Esophagus squamous epithelium (tissue), 5 donors: ENCODE results near the gene MOB3B. TPM values are rescaled to one million over a fixed set of nuclear protein-coding genes. Genes with fewer than 3 reads are reported as not detected.
A peak's percentile ranks its signal among the peaks of the same experiment; 100 is the strongest.

Source experiments
- DNase-seq: peaks from one replicate; lab custom pipeline; 2025; lab: John Stamatoyannopoulos, UW
- H3K27ac ChIP-seq, 4 donors: fragments of 200-600 bp; sonication (generic); one replicate each; pipeline ENCODE4 v1.5.1; 2016 to 2019; ENCODE audit warnings: mild to moderate bottlenecking in 1 of 4
- H3K27me3 ChIP-seq, 4 donors: fragments of 200-600 bp; sonication (generic); 1 replicate in 3 of 4; 2 replicates in 1 of 4; pipeline versions ENCODE4 v1.5.1 to v1.6.0; 2017 to 2021; ENCODE audit warnings: antibody characterized with exemption in 1 of 4
- H3K36me3 ChIP-seq, 3 donors: fragments of 200-600 bp; sonication (generic); one replicate each; pipeline ENCODE4 v1.5.1; 2016 to 2019
- H3K4me1 ChIP-seq, 3 donors: fragments of 200-600 bp; sonication (generic); one replicate each; pipeline ENCODE4 v1.5.1; 2017 to 2019
- H3K4me3 ChIP-seq, 4 donors: fragments of 200-600 bp; sonication (generic); 1 replicate in 3 of 4; 2 replicates in 1 of 4; pipeline ENCODE4 v1.5.1; 2016 to 2019; ENCODE audit warnings: mild to moderate bottlenecking in 2 of 4, moderate library complexity in 1 of 4
- H3K9me3 ChIP-seq, 3 donors: fragments of 200-600 bp; sonication (generic); one replicate each; pipeline ENCODE4 v1.5.1; 2016 to 2019
- CTCF ChIP-seq, 6 experiments: fragments of 450-650 bp in 4 of 6; fragments of 200-600 bp in 2 of 6; sonication (generic) in 2 of 6; IDR thresholded peaks; one replicate each; pipeline ENCODE4 v1.5.1; 2016 to 2019; ENCODE audit warnings: antibody characterized with exemption in 6 of 6, mild to moderate bottlenecking in 4 of 6, moderate library complexity in 4 of 6
- POLR2A ChIP-seq, 4 donors: fragments of 450-650 bp; IDR thresholded peaks; one replicate each; pipeline ENCODE4 v1.6.1; 2017; ENCODE audit warnings: antibody characterized with exemption in 4 of 4, mild to moderate bottlenecking in 4 of 4, moderate library complexity in 3 of 4
- WGBS, 2 donors: methylation state at CpG; one replicate each; pipeline ENCODE4 v1.1.5; 2018; 5-methylcytosine and 5-hydroxymethylcytosine counted together
- intact Hi-C: fragments of 100-400 bp; cut with DNase I; formaldehyde crosslinking; loops from one replicate; pipeline ENCODE4 v1.15.0; 2022
- total RNA-seq, 4 donors: library from RNA; depleted of rRNA; stranded (reverse); fragments of >200 nt; gene quantifications; one replicate each; pipeline ENCODE4 v1.1.0, GENCODE V29; 2016
- donor health status: DM: yes; HTN: yes; CAD: no.

MOB3B gene
- total RNA-seq, 4 donors from 2014 or later, result 2.2 to 7.6 (median 5.2) TPM

- TF ChIP-seq POLR2A (IDR thresholded peaks at IDR 0.05) (no peak), CTCF (IDR thresholded peaks at IDR 0.05) (no peak)
- H3K27ac ChIP-seq, result peak overlapping the region in 2 of 4 donors; percentile 52 to 53
- 25 to 30% methylated on average over 5 of the region's 5 CpGs for WGBS, 2 donors
- no peak overlapping the region for H3K4me3 ChIP-seq
- no peak for DNase-seq
- peaks cover 0 to 1% (median 0%) of the 10 kb centered on the region in 3 donors for H3K36me3 ChIP-seq
- H3K4me1 ChIP-seq, result peaks cover 0 to 40% (median 15%) of the 10 kb centered on the region in 3 donors
- no peaks in the 10 kb centered on the region for H3K27me3 ChIP-seq
- intact Hi-C loops, result no loop called here
- no peaks in the 10 kb centered on the region for H3K9me3 ChIP-seq
Measured at GRCh38 chr9:27460226-27461023, 69.2 kb downstream of the MOB3B start.

- Histone ChIP-seq H3K36me3 (peaks cover 0 to 6% (median 2%) of the 10 kb centered on the region in 3 donors), H3K4me1 (peaks cover 0 to 55% (median 28%) of the 10 kb centered on the region in 3 donors), H3K27ac (no peak overlapping the region), H3K9me3 (no peaks in the 10 kb centered on the region), H3K4me3 (no peak overlapping the region), H3K27me3 (no peaks in the 10 kb centered on the region)
- DNase-seq, result no peak
- TF ChIP-seq CTCF (IDR thresholded peaks at IDR 0.05) (no peak), POLR2A (IDR thresholded peaks at IDR 0.05) (no peak)
- intact Hi-C loops, result no loop called here
- 71 to 77% methylated on average over 4 of the region's 4 CpGs for WGBS, 2 donors
Measured at GRCh38 chr9:27457445-27457844, 72.2 kb downstream of the MOB3B start.

GRCh38 chr9:27453860-27454553, 75.6 kb downstream of the MOB3B start:
- 54 to 78% methylated on average over 6 of the region's 6 CpGs for WGBS, 2 donors
- DNase-seq, result no peak
- H3K9me3 ChIP-seq, result no peaks in the 10 kb centered on the region
- intact Hi-C loops, result no loop called here
- H3K4me3 ChIP-seq, result no peak overlapping the region
- peaks cover 0 to 6% (median 2%) of the 10 kb centered on the region in 3 donors for H3K36me3 ChIP-seq
- H3K27me3 ChIP-seq, result no peaks in the 10 kb centered on the region
- no peak for TF ChIP-seq CTCF (IDR thresholded peaks at IDR 0.05)
- TF ChIP-seq POLR2A (IDR thresholded peaks at IDR 0.05), result no peak
- H3K27ac ChIP-seq, result peak overlapping the region in 3 of 4 donors; percentile 7 to 22 (median 16)
- H3K4me1 ChIP-seq, result peaks cover 0 to 34% (median 13%) of the 10 kb centered on the region in 3 donors

- intact Hi-C loops, result no loop called here
- no peaks in the 10 kb centered on the region for H3K9me3 ChIP-seq
Measured at GRCh38 chr9:27451207-27451797, 78.3 kb downstream of the MOB3B start.

More at GRCh38 chr9:27451207-27451797, 78.3 kb downstream of the MOB3B start:
- WGBS, 2 donors, result 57 to 86% methylated on average over 3 of the region's 3 CpGs
- Histone ChIP-seq H3K27ac (peak overlapping the region in 1 of 4 donors; percentile 7), H3K4me1 (peaks cover 0 to 18% (median 13%) of the 10 kb centered on the region in 3 donors), H3K4me3 (no peak overlapping the region), H3K36me3 (peaks cover 0 to 6% (median 2%) of the 10 kb centered on the region in 3 donors), H3K27me3 (no peaks in the 10 kb centered on the region)
- no peak for DNase-seq
- TF ChIP-seq POLR2A (IDR thresholded peaks at IDR 0.05) (no peak), CTCF (IDR thresholded peaks at IDR 0.05) (no peak)
